Neural crest cell (in vitro differentiated cells): Measurements from ENCODE around the gene EEF1AKMT2. TPM values are rescaled to one million over a fixed set of nuclear protein-coding genes. Genes with fewer than 3 reads are reported as not detected.
"Not testable (repeated sequence)": the region's sequence is repeated elsewhere in the genome, so short reads cannot be mapped to it uniquely, and the experiment has no call there.

Source experiments
- DNase-seq: peaks from one replicate; pipeline ENCODE4 v3.0.0; 2021; ENCODE audit warnings: low read depth, mixed read lengths, low spot score
- H3K27ac Mint-ChIP-seq: one replicate; pipeline ENCODE4 v1.8.0; 2021; ENCODE audit warnings: mild to moderate bottlenecking, mixed read lengths; ENCODE audit not compliant: unreplicated experiment
- H3K27me3 Mint-ChIP-seq: 2 replicates; pipeline ENCODE4 v1.8.0; 2021; ENCODE audit warnings: low read depth, mild to moderate bottlenecking, mixed read lengths
- H3K36me3 Mint-ChIP-seq: 2 replicates; pipeline ENCODE4 v1.8.0; 2021; ENCODE audit warnings: low read depth, mild to moderate bottlenecking, mixed read lengths
- H3K4me1 Mint-ChIP-seq: 2 replicates; pipeline ENCODE4 v1.8.0; 2021; ENCODE audit warnings: mixed read lengths
- H3K4me3 Mint-ChIP-seq: one replicate; pipeline ENCODE4 v1.8.0; 2021; ENCODE audit warnings: mild to moderate bottlenecking, mixed read lengths
- H3K9me3 Mint-ChIP-seq: 2 replicates; pipeline ENCODE4 v1.8.0; 2021; ENCODE audit warnings: mixed read lengths
- total RNA-seq: library from RNA; stranded (reverse); gene quantifications from 2 replicates; pipeline ENCODE4 v1.2.1, GENCODE V29; 2021
- TF ChIP-seq, protein P1 (sequence below): fragments of 200-600 bp; sonication (generic); conservative IDR thresholded peaks from 2 replicates; pipeline ENCODE4 v1.5.0; 2021; ENCODE audit warnings: antibody characterized with exemption, mild to moderate bottlenecking

EEF1AKMT2 gene
- total RNA-seq, 1 donor from 2014 or later, result 18.2 TPM

DNA sequence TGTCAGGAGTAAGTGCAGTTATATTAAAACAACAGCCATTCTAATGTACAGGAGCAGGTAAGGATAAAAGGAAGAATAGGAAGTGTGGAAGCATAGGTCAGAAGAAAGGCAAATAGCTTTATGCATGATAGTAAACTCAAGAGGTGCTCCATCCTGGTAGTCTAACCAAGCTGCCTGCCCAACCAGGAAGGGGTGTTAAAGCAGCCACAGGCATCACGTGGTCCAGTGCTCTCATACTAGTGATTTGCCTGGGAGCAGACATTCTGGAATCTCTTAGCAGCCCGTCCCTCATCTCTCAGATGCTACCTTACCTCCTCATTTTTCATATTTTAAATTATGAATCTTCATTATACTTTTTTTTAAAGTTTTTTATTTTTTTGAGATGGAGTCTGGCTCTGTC, 28.4 kb upstream of the EEF1AKMT2 start:
- TF ChIP-seq, protein P1, sequence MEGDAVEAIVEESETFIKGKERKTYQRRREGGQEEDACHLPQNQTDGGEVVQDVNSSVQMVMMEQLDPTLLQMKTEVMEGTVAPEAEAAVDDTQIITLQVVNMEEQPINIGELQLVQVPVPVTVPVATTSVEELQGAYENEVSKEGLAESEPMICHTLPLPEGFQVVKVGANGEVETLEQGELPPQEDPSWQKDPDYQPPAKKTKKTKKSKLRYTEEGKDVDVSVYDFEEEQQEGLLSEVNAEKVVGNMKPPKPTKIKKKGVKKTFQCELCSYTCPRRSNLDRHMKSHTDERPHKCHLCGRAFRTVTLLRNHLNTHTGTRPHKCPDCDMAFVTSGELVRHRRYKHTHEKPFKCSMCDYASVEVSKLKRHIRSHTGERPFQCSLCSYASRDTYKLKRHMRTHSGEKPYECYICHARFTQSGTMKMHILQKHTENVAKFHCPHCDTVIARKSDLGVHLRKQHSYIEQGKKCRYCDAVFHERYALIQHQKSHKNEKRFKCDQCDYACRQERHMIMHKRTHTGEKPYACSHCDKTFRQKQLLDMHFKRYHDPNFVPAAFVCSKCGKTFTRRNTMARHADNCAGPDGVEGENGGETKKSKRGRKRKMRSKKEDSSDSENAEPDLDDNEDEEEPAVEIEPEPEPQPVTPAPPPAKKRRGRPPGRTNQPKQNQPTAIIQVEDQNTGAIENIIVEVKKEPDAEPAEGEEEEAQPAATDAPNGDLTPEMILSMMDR, result no peak
- H3K36me3 Mint-ChIP-seq, result peaks cover 19% of the 10 kb centered on the region
- H3K27ac Mint-ChIP-seq, result no peak overlapping the region
- DNase-seq, result no peak
- H3K4me1 Mint-ChIP-seq, result no peaks in the 10 kb centered on the region
- no peak overlapping the region for H3K4me3 Mint-ChIP-seq
- no peaks in the 10 kb centered on the region for H3K27me3 Mint-ChIP-seq
- H3K9me3 Mint-ChIP-seq, result no peaks in the 10 kb centered on the region

DNA sequence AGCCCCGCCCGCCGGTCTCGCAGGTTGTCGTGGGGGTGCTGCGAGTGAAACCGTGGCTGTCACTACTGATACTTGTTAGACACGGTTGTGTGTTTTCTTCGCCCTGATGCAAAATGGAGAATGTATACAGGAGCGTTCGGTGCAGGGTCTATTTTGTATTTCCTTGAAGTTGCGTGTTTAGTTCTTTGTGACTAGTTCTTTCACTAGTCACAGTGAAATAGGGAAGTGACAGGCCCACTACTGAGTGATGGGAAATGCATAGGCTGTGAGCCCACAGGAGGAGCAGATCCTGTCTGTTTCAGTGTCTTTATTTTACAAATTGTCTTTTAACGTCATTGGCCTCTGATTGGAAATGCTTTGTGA, 10.6 kb upstream of the EEF1AKMT2 start:
- TF ChIP-seq, protein P1, result no peak
- Mint-ChIP-seq H3K27ac (peak overlapping the region; percentile 87), H3K4me1 (peaks cover 23% of the 10 kb centered on the region), H3K36me3 (no peaks in the 10 kb centered on the region), H3K4me3 (peak overlapping the region; percentile 90), H3K9me3 (no peaks in the 10 kb centered on the region), H3K27me3 (peaks cover 3% of the 10 kb centered on the region)
- no peak for DNase-seq

DNA sequence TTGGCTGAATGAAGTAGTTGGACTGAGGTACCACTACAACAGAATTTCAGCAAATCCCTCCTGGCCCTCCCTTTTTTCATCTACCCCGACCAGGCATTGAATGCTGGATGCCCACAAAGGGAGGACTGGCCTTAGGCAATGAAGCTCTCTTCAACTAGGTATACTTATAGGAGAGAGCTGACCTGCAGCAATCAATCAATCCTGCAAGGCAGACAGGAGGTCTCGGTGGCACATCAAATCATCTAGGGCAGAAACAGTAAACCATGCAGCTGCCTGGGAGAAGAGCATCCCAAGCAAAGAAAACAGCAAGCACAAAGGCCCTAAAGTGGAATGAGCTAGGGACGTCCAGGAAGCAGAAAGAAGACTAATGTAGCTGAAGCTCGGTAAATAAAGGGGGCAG, 7.5 kb upstream of the EEF1AKMT2 start:
- H3K4me1 Mint-ChIP-seq, result peaks cover 23% of the 10 kb centered on the region
- H3K4me3 Mint-ChIP-seq, result peak overlapping the region; percentile 87
- H3K36me3 Mint-ChIP-seq, result no peaks in the 10 kb centered on the region
- no peak overlapping the region for H3K27ac Mint-ChIP-seq
- TF ChIP-seq, protein P1, result no peak
- no peaks in the 10 kb centered on the region for H3K9me3 Mint-ChIP-seq
- DNase-seq, result no peak
- H3K27me3 Mint-ChIP-seq, result peaks cover 3% of the 10 kb centered on the region

DNA sequence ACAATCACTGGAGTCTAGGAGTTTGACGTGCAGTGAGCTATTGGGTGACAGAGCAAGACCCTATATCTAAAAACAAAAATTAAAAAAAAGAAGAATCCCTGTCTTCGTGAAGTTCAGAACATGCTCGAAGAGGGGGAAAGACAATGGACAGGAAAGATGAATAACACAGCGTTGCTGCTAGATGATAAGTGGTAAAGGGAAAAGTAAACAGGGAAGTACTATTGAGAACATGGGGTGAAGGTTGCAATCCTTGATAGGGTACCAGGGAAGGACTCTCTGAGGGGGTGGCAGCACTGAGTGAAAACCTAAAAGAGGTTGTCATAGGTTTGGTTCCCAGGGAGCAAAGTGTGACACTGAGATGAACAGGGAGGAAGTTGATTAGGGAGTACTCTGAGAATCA, 7.1 kb upstream of the EEF1AKMT2 start:
- no peak for DNase-seq
- TF ChIP-seq, protein P1, result no peak
- Mint-ChIP-seq H3K27ac (no peak overlapping the region), H3K4me1 (peaks cover 23% of the 10 kb centered on the region), H3K4me3 (peak overlapping the region; percentile 9), H3K27me3 (peaks cover 3% of the 10 kb centered on the region), H3K9me3 (no peaks in the 10 kb centered on the region), H3K36me3 (no peaks in the 10 kb centered on the region)

DNA sequence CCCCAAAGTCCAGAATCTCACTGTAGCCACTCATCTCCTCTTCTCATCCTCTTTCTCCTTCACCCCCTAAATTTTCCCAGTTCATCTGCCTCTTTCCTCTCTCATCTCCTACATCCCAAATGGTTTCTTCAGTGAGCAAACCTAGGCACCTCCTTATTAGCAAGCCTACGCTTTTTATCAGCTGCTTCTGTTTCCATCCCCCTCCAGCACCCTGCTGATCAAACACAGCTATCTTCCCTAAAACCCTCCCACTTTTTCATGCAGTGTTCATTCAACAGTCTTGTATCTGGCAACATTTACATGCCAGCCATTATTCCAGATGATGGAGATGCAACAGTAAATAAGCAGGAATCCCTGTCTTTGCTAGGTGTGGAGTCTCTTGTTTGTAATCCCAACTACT, 6.7 kb upstream of the EEF1AKMT2 start:
- TF ChIP-seq, protein P1, result no peak
- no peaks in the 10 kb centered on the region for H3K36me3 Mint-ChIP-seq
- peak overlapping the region; percentile 9 for H3K4me3 Mint-ChIP-seq
- no peak for DNase-seq
- H3K27ac Mint-ChIP-seq, result no peak overlapping the region
- peaks cover 21% of the 10 kb centered on the region for H3K4me1 Mint-ChIP-seq
- no peaks in the 10 kb centered on the region for H3K9me3 Mint-ChIP-seq
- H3K27me3 Mint-ChIP-seq, result peaks cover 3% of the 10 kb centered on the region

DNA sequence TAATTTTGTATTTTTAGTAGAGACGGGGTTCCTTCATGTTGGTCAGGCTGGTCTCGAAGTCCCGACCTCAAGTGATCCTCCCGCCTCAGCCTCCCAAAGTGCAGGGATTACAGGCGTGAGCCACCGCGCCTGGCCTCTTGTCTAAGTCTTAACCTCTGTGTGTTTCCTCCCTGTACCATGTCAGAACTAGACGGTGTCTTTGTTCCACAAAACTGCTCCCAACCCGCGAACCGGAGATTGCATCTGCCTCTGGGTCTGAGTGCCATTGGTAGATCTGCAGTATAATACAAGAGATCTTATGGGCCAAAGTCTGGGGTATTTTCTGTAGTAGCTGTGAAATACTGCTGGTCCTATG, 1.3 kb upstream of the EEF1AKMT2 start:
- Mint-ChIP-seq H3K27ac (no peak overlapping the region), H3K9me3 (no peaks in the 10 kb centered on the region), H3K27me3 (no peaks in the 10 kb centered on the region), H3K4me1 (peaks cover 18% of the 10 kb centered on the region), H3K4me3 (peak overlapping the region; percentile 95), H3K36me3 (no peaks in the 10 kb centered on the region)
- no peak for DNase-seq
- TF ChIP-seq, protein P1, result no peak

DNA sequence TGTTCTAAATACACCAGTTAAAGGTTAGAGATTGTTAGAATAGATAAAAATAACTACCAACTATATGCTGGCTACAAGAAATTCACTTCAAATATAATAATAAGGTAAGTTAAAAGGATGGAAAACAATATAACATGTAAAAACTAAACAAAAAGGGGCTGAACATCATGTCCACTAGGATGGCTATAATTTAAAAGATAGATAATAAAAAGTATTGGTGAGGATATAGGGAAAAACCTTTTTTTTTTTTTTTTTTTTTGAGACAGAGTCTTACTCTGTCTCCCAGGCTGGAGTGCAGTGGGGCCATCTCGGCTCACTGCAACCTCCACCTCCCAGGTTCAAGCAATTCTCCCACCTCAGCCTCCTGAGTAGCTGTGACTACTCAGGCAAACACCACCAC, 8.8 kb downstream of the EEF1AKMT2 start:
- not testable (repeated sequence) for H3K27me3 Mint-ChIP-seq, H3K27ac Mint-ChIP-seq, H3K9me3 Mint-ChIP-seq, H3K4me1 Mint-ChIP-seq, H3K4me3 Mint-ChIP-seq, DNase-seq
- H3K36me3 Mint-ChIP-seq, result peaks cover 12% of the 10 kb centered on the region
